H1 (cell line): Measurements from ENCODE around the gene NUBPL.

ENCODE experiments used
- CHD2 ChIP-seq: IDR thresholded peaks from 2 replicates; pipeline ENCODE4 v1.6.1; 2012; ENCODE audit warnings: low read length, improper control_type of control experiment
- CTCF ChIP-seq, 3 experiments: IDR thresholded peaks; 1 replicate in 2 of 3; 2 replicates in 1 of 3; pipeline versions ENCODE4 v1.5.1 to v1.6.1; 2011; ENCODE audit warnings: low read length in 3 of 3, mild to moderate bottlenecking in 3 of 3, inconsistent platforms in 2 of 3, low read depth in 1 of 3, moderate library complexity in 1 of 3; ENCODE audit not compliant: insufficient read depth in 1 of 3; ENCODE audit errors: control extremely low read depth in 1 of 3
- EZH2 ChIP-seq: fragments of 200-600 bp; sonication (generic); IDR thresholded peaks from 2 replicates; pipeline ENCODE4 v1.7.1; 2012; ENCODE audit warnings: low read depth, mild to moderate bottlenecking, moderate library complexity, low read length, inconsistent platforms; ENCODE audit not compliant: severe bottlenecking
- MAX ChIP-seq: IDR thresholded peaks from 2 replicates; pipeline ENCODE4 v1.6.1; 2012; ENCODE audit warnings: inconsistent platforms
- RAD21 ChIP-seq, 2 experiments: IDR thresholded peaks in 1 of 2; conservative IDR thresholded peaks in 1 of 2; 2 replicates each; pipeline ENCODE4 v1.6.1; 2011; ENCODE audit warnings: low read depth in 2 of 2, low read length in 2 of 2, improper control_type of control experiment in 1 of 2, inconsistent platforms in 1 of 2, mild to moderate bottlenecking in 1 of 2, moderate library complexity in 1 of 2
- TBP ChIP-seq: IDR thresholded peaks from 2 replicates; pipeline ENCODE4 v1.6.1; 2011; ENCODE audit warnings: low read depth, low read length, improper control_type of control experiment
- TEAD4 ChIP-seq: IDR thresholded peaks from 2 replicates; pipeline ENCODE4 v1.6.1; 2012; ENCODE audit warnings: low read depth, low read length, inconsistent platforms, mixed read lengths
- USF2 ChIP-seq: IDR thresholded peaks from 2 replicates; pipeline ENCODE4 v1.6.1; 2011; ENCODE audit warnings: low read length, improper control_type of control experiment

- TF ChIP-seq TBP = no peak
- TF ChIP-seq CTCF (IDR thresholded peaks at IDR 0.05; ENCODE audit: control extremely low read depth in 1 of 3, insufficient read depth in 1 of 3, low read depth in 1 of 3, low read length in 3 of 3) = no peak
- TF ChIP-seq CHD2 = no peak
- TF ChIP-seq RAD21 (IDR thresholded peaks at IDR 0.05 in 1 of 2, conservative IDR thresholded peaks at IDR 0.05 in 1 of 2; ENCODE audit: low read depth in 2 of 2, low read length in 2 of 2) = no peak
- TF ChIP-seq USF2 = no peak
- TF ChIP-seq EZH2 = no peak
- no peak for TF ChIP-seq MAX
- no peak for TF ChIP-seq TEAD4
Measured at GRCh38 chr14:31752867-31753661, 191.9 kb downstream of the NUBPL start.
